ENCODE data around the gene GPR157.

GRCh38 chr1:9075022-9075421 is 53.9 kb downstream of the GPR157 start:
- TF ChIP-seq CTCF (IDR thresholded peaks at IDR 0.05; ENCODE audit: insufficient read depth, low read depth, low read length) (no peak), EZH2 (IDR thresholded peaks at IDR 0.05; ENCODE audit: insufficient read depth, low read length) (no peak)
